ENCODE results near the gene CHGA. TPM values are rescaled to one million over a fixed set of nuclear protein-coding genes. Genes with fewer than 3 reads are reported as not detected.

CHGA gene
- total RNA-seq, 1 donor from 2014 or later: 0.67 TPM

DNA sequence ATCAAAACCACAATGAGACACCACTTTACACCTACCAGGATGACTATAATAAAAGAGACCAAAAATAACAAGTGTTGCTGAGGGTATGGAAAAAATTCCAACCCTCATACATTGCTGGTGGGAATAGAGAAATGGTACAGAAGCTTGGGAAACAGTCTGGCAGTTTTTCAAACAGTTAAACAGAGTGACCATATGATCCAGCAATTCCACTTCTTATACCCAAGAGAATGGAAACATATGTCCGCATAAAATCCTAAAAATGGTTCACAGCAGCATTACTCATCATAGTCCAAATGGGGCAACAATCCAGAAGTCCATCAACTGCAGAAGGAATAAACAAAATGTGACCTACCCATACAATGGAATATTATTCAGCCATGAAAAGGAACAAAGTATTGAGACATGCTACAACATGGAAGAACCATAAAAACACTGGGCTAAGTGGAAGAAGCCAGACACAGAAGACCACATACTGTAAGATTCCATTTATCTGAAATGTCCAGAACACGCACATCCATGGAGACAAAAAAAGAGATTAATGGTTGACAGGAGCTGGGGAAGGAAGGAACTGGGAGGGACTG is 44.5 kb downstream of the CHGA start:
- peaks cover 6% of the 10 kb centered on the region for H3K4me1 Mint-ChIP-seq (ENCODE audit: unreplicated experiment)
- TF ChIP-seq, protein P1, sequence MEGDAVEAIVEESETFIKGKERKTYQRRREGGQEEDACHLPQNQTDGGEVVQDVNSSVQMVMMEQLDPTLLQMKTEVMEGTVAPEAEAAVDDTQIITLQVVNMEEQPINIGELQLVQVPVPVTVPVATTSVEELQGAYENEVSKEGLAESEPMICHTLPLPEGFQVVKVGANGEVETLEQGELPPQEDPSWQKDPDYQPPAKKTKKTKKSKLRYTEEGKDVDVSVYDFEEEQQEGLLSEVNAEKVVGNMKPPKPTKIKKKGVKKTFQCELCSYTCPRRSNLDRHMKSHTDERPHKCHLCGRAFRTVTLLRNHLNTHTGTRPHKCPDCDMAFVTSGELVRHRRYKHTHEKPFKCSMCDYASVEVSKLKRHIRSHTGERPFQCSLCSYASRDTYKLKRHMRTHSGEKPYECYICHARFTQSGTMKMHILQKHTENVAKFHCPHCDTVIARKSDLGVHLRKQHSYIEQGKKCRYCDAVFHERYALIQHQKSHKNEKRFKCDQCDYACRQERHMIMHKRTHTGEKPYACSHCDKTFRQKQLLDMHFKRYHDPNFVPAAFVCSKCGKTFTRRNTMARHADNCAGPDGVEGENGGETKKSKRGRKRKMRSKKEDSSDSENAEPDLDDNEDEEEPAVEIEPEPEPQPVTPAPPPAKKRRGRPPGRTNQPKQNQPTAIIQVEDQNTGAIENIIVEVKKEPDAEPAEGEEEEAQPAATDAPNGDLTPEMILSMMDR (IDR thresholded peaks at IDR 0.05; ENCODE audit: unreplicated experiment): no peak
- H3K36me3 Mint-ChIP-seq (ENCODE audit: low read depth, unreplicated experiment): no peaks in the 10 kb centered on the region
- no peaks in the 10 kb centered on the region for H3K9me3 Mint-ChIP-seq (ENCODE audit: unreplicated experiment)
- no peak overlapping the region for H3K27ac Mint-ChIP-seq (ENCODE audit: unreplicated experiment)
- H3K4me3 Mint-ChIP-seq (ENCODE audit: unreplicated experiment): no peak overlapping the region
- H3K27me3 Mint-ChIP-seq (ENCODE audit: unreplicated experiment): peaks cover 4% of the 10 kb centered on the region
- no peak for DNase-seq (ENCODE audit: low spot score)

DNA sequence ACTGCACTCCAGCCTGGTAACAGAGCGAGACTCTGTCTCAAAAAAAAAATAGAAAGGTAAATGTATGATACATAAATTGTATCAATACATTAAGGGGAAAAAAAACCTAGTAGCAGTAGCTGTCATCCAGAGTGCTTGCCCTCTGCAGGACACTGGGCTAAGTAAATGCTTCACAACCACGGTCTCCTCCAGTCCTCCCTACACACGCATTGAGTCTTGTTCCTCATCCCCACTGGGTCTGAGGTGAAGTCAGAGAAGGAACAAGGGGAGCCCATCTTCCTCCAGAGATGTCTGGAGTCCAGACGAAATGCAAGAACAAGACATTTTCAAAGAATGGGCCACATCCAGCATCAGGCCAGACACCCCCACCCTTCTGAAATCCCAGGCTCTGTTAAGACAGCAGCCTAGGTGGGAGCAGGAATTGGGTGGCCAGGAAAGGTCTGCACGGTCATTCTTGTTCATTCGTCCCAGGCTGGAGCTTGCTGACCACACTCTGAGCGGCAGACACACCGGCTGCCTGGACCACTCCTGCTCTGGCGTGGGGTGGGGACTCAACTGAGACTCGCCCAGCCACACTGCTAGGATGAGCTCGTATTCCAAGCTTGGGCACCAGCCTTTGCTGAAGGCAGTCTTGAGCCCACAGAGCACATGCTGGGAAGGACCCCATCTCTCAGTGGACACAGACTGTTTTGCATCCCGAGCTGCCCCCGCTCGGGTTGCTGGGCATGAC is 45.5 kb downstream of the CHGA start:
- TF ChIP-seq, protein P1 (IDR thresholded peaks at IDR 0.05; ENCODE audit: unreplicated experiment): no peak
- peaks cover 6% of the 10 kb centered on the region for H3K36me3 Mint-ChIP-seq (ENCODE audit: low read depth, unreplicated experiment)
- DNase-seq (ENCODE audit: low spot score): no peak
- peaks cover 6% of the 10 kb centered on the region for H3K4me1 Mint-ChIP-seq (ENCODE audit: unreplicated experiment)
- peaks cover 4% of the 10 kb centered on the region for H3K9me3 Mint-ChIP-seq (ENCODE audit: unreplicated experiment)
- no peak overlapping the region for H3K4me3 Mint-ChIP-seq (ENCODE audit: unreplicated experiment)
- H3K27ac Mint-ChIP-seq (ENCODE audit: unreplicated experiment): no peak overlapping the region
- H3K27me3 Mint-ChIP-seq (ENCODE audit: unreplicated experiment): peaks cover 5% of the 10 kb centered on the region

DNA sequence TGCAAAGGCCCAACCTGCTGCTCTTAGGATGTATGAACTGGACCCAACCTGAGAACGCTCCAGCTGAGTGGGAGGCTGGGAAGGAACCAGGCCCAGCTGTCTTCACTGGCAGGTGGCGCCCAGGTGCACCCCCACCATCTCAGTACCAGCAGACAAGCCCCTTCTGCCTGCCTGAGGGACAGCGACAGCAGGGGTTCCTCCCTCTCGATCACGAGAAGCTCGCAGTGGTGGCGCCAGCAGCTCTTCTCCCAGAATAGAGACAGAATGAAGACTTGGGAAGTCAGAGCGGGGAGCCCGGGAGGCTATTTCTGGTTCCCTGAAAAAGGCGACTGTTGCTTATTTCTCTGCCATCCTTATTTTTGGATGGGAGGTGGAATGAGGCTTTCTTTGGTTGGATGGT is 46.5 kb downstream of the CHGA start:
- Mint-ChIP-seq H3K4me1 (ENCODE audit: unreplicated experiment) (peaks cover 6% of the 10 kb centered on the region), H3K36me3 (ENCODE audit: low read depth, unreplicated experiment) (peaks cover 6% of the 10 kb centered on the region), H3K27me3 (ENCODE audit: unreplicated experiment) (peaks cover 5% of the 10 kb centered on the region), H3K27ac (ENCODE audit: unreplicated experiment) (no peak overlapping the region), H3K9me3 (ENCODE audit: unreplicated experiment) (peaks cover 4% of the 10 kb centered on the region), H3K4me3 (ENCODE audit: unreplicated experiment) (no peak overlapping the region)
- TF ChIP-seq, protein P1 (IDR thresholded peaks at IDR 0.05; ENCODE audit: unreplicated experiment): no peak
- DNase-seq (ENCODE audit: low spot score): no peak

DNA sequence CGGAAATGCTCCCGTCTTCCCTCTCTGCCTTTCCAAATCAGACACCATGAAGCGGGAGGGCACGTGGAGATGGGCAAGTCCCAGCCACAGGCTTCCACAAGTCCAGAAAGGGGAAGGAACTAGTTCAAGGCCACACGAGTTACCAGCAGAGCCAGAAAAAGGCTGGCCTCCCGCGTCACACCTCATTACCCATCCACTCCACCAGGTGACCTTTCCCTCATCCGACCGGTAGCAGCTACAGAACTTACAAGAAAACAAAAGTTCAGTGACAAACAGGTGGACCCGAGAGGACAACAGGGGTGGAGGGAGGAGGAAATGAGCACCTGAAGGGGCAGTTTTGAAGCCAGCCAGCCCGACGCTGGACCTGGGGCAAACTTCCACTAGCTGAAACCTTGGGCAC is 46.9 kb downstream of the CHGA start:
- H3K4me3 Mint-ChIP-seq (ENCODE audit: unreplicated experiment): no peak overlapping the region
- H3K9me3 Mint-ChIP-seq (ENCODE audit: unreplicated experiment): peaks cover 4% of the 10 kb centered on the region
- H3K36me3 Mint-ChIP-seq (ENCODE audit: low read depth, unreplicated experiment): peaks cover 6% of the 10 kb centered on the region
- TF ChIP-seq, protein P1 (IDR thresholded peaks at IDR 0.05; ENCODE audit: unreplicated experiment): no peak
- no peak overlapping the region for H3K27ac Mint-ChIP-seq (ENCODE audit: unreplicated experiment)
- H3K4me1 Mint-ChIP-seq (ENCODE audit: unreplicated experiment): peaks cover 6% of the 10 kb centered on the region
- peaks cover 5% of the 10 kb centered on the region for H3K27me3 Mint-ChIP-seq (ENCODE audit: unreplicated experiment)
- no peak for DNase-seq (ENCODE audit: low spot score)

DNA sequence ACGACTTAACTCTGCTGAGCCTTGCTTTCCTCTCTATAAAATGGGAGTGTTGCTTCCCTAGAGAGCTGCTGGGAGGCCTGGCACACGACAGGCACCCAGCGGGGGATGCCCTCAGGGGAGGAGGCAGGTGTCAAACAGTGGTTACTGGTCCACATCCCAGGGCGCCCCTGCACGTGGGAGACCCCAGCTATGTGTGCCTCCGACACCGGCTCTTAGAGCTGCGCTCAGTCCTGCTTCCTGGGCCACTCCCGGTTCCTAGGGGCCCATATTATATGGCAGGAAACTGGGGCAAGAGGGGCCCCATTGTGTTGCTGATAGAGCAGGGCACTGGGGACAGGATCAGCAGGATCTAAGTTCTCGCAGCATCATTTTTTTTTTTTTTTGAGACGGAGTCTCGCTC is 47.3 kb downstream of the CHGA start:
- Mint-ChIP-seq H3K9me3 (ENCODE audit: unreplicated experiment) (peaks cover 4% of the 10 kb centered on the region), H3K36me3 (ENCODE audit: low read depth, unreplicated experiment) (peaks cover 6% of the 10 kb centered on the region), H3K27ac (ENCODE audit: unreplicated experiment) (no peak overlapping the region), H3K4me1 (ENCODE audit: unreplicated experiment) (peaks cover 6% of the 10 kb centered on the region), H3K27me3 (ENCODE audit: unreplicated experiment) (peaks cover 5% of the 10 kb centered on the region), H3K4me3 (ENCODE audit: unreplicated experiment) (no peak overlapping the region)
- no peak for DNase-seq (ENCODE audit: low spot score)
- TF ChIP-seq, protein P1 (IDR thresholded peaks at IDR 0.05; ENCODE audit: unreplicated experiment): no peak
